ENCODE data around the gene TNFAIP1. TPM values are rescaled to one million over a fixed set of nuclear protein-coding genes. Genes with fewer than 3 reads are reported as not detected.

The TNFAIP1 gene
- total RNA-seq, 1 experiment from 2014 or later: 27.5 TPM

GRCh38 chr17:28367641-28368305 lies 32.2 kb downstream of the TNFAIP1 start:
- Histone ChIP-seq H3K36me3 (ENCODE audit: low read depth, low read length) (no peaks in the 10 kb centered on the region), H3K27me3 (ENCODE audit: low read length) (no peaks in the 10 kb centered on the region), H2AFZ (ENCODE audit: low read length) (no peak overlapping the region), H3F3A (ENCODE audit: low read length, unreplicated experiment) (no peaks in the 10 kb centered on the region), H3K4me1 (ENCODE audit: insufficient read depth, low read length) (no peaks in the 10 kb centered on the region), H3K9me3 (ENCODE audit: low read length) (no peaks in the 10 kb centered on the region), H3K4me3 (ENCODE audit: low read length) (no peak overlapping the region), H3K4me2 (ENCODE audit: low read length) (no peak overlapping the region), H4K20me1 (ENCODE audit: low read length) (no peaks in the 10 kb centered on the region), H3K9me2 (replicated peaks; ENCODE audit: low read length) (no peaks in the 10 kb centered on the region), H3K9ac (ENCODE audit: low read length) (no peak overlapping the region), H3K27ac (ENCODE audit: low read length) (no peak overlapping the region), H3K79me2 (ENCODE audit: low read length) (no peaks in the 10 kb centered on the region)
- ATAC-seq (no peak), DNase-seq (no peak)
- CTCF ChIA-PET: interaction anchor here (0.6 kb wide), 1 partner anchor 1149 kb away, joined by 4 read pairs; no protein-coding TSS in a partner anchor
- BruUV-seq (replicated peaks): no TSS peak
- TF ChIP-seq EZH2 (IDR thresholded peaks at IDR 0.05; ENCODE audit: low read length, unreplicated experiment) (no peak), EZH2phosphoT487 (IDR thresholded peaks at IDR 0.05; ENCODE audit: borderline replicate concordance, low read length) (no peak), CTCF (conservative IDR thresholded peaks at IDR 0.05; ENCODE audit: low read depth, low read length) (no peak)
- intact Hi-C loops (cut with micrococcal nuclease): loop anchor here (2.0 kb wide), 1 partner anchor 49 kb away; no protein-coding TSS in a partner anchor
- POLR2A ChIA-PET (ENCODE audit: unreplicated experiment): no interaction called here

GRCh38 chr17:28368306-28368831 lies 32.8 kb downstream of the TNFAIP1 start:
- POLR2A ChIA-PET (ENCODE audit: unreplicated experiment): no interaction called here
- no peak overlapping the region for H3K27ac ChIP-seq (ENCODE audit: low read length)
- no peak for ATAC-seq

More at GRCh38 chr17:28368306-28368831, 32.8 kb downstream of the TNFAIP1 start:
- H3K79me2 ChIP-seq (ENCODE audit: low read length): no peaks in the 10 kb centered on the region
- intact Hi-C loops (cut with micrococcal nuclease): no loop called here
- DNase-seq: no peak
- CTCF ChIA-PET: interaction anchor here (0.6 kb wide), 1 partner anchor 1150 kb away, joined by 4 read pairs; no protein-coding TSS in a partner anchor
- H3K27me3 ChIP-seq (ENCODE audit: low read length): no peaks in the 10 kb centered on the region
- H2AFZ ChIP-seq (ENCODE audit: low read length): no peak overlapping the region
- H3K36me3 ChIP-seq (ENCODE audit: low read depth, low read length): no peaks in the 10 kb centered on the region
- no peak overlapping the region for H3K4me3 ChIP-seq (ENCODE audit: low read length)
- no peaks in the 10 kb centered on the region for H4K20me1 ChIP-seq (ENCODE audit: low read length)
- H3K9me3 ChIP-seq (ENCODE audit: low read length): no peaks in the 10 kb centered on the region
- H3K9me2 ChIP-seq (replicated peaks; ENCODE audit: low read length): no peaks in the 10 kb centered on the region
- no peaks in the 10 kb centered on the region for H3K4me1 ChIP-seq (ENCODE audit: insufficient read depth, low read length)
- no TSS peak for BruUV-seq (replicated peaks)
- TF ChIP-seq EZH2 (IDR thresholded peaks at IDR 0.05; ENCODE audit: low read length, unreplicated experiment) (no peak), CTCF (conservative IDR thresholded peaks at IDR 0.05; ENCODE audit: low read depth, low read length) (no peak)
- no peak overlapping the region for H3K4me2 ChIP-seq (ENCODE audit: low read length)
- H3F3A ChIP-seq (ENCODE audit: low read length, unreplicated experiment): no peaks in the 10 kb centered on the region
- H3K9ac ChIP-seq (ENCODE audit: low read length): no peak overlapping the region

Data from PC-3 (cell line).